GM12801 (cell line): ENCODE data around the gene SUPT3H.

Experiments used
- TF ChIP-seq, protein P1 (sequence below): IDR thresholded peaks from one replicate; pipeline ENCODE4 v1.5.1; 2011; ENCODE audit warnings: control low read depth; ENCODE audit not compliant: insufficient read length; ENCODE audit errors: extremely low read depth

SUPT3H gene

DNA sequence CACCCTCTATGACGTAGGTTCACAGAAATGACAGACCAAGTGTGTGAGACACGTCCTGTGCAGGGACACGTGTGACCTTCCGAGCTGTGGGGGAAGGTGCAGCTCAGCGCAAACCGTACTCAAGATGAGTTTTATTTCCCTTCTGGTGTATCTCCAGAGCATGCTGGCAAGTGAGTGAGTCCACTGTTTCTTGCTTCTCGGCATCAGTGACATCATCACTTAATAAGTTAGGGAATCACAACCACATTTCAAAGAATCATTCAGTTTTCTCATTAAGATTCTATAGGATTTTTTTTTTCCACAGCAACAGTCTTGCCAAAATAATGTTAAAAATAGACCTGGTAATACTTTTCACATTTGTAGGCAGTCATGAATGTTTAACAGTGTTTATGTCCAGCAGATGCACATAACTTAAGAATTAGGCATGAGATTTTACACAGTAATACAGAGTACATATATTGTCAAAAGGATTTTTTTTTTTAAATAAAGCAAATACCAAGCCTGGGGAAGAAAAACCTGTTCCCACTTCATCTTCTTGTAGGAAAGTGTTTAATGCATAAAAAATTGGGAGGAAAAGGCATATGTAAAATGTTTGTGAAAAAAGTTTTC, 572.4 kb downstream of the SUPT3H start:
- TF ChIP-seq, protein P1, sequence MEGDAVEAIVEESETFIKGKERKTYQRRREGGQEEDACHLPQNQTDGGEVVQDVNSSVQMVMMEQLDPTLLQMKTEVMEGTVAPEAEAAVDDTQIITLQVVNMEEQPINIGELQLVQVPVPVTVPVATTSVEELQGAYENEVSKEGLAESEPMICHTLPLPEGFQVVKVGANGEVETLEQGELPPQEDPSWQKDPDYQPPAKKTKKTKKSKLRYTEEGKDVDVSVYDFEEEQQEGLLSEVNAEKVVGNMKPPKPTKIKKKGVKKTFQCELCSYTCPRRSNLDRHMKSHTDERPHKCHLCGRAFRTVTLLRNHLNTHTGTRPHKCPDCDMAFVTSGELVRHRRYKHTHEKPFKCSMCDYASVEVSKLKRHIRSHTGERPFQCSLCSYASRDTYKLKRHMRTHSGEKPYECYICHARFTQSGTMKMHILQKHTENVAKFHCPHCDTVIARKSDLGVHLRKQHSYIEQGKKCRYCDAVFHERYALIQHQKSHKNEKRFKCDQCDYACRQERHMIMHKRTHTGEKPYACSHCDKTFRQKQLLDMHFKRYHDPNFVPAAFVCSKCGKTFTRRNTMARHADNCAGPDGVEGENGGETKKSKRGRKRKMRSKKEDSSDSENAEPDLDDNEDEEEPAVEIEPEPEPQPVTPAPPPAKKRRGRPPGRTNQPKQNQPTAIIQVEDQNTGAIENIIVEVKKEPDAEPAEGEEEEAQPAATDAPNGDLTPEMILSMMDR = no peak

DNA sequence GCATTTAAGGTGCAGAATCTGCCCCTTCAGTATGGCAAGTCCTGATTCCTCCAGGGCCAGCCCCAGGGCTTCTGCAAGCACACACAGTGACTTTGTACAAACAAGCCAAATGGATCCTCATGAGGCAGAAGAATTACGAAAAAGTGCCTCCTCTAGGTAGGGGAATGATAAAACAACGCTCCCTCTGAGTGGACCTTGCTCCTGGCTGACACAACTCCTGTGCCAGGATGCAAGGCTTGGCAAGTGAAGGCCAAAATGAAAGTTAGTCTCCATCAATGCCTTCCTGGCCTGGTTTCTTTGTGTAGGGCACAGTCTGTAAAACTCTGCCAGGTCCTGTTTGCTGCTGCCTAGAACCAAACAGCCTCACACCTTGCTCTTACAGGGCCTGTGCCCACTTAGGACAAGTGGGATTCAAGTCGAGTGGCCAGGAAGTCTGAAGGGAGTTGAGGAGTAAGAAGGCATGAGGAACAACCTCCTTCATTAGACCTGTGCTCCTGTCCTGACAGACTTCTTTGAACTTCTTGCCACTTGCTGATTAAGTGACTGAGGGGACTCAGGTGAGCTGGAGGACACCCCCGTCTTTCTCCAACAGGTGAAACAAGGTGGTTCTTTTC, 573.1 kb downstream of the SUPT3H start:
- TF ChIP-seq, protein P1 = no peak

DNA sequence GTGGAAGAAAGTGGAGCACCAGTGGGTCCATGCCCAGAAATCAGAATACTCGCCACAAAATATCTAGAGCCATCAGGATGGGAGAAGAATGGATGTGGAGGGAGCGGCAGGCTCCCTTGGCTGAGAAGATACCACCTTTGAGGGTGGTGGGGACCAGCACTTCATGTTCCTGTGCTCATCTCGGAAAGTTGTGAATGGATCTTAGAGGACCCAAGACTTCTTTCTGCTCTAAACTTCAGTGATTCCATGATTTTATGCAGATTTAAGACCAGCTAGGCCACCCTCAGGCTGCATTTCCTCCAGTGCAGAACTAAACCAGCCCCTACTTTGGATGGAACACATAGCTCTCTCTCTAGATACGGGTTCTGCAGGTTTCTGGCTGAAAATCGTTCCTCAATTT, 573.7 kb downstream of the SUPT3H start:
- TF ChIP-seq, protein P1 = no peak

DNA sequence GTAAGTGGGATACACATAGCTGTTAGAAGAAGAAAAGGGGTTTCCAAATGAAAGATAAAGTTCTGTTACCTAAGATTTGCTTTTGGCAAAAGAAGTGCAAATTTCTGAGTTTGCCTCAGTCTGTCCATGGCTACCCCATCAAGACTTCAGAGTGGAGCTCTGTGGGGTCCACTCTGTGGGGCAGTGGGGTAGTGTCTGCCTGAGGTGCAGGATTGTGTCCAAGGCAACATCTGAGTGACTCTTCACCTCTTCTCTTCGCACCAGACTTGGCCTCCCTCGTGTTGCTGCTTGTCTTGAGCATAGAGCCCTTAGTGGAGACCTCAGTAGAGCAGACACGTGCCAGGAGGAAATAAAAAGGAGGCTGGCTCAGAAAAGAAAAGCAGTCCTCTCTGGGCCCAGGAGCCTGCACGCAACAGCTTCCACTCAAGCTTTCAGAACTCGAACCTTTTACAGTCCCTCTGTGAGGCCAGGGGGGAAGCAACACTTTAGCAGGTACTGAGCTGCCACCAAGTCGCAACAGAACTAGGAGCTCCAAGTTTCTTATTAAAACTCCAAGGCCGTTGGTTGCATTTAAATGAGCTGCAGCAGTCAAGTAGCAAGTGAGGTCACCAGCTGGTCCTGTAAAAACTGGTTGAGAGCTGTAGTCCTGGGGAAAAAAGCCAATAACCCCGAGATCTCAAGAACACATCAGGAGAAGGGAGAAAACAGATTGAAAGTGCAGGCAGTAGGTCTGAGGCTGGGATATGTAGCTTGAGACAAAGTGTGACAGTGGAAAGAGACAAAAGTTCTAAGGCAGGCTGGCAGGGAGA, 576.7 kb downstream of the SUPT3H start:
- TF ChIP-seq, protein P1 = no peak

DNA sequence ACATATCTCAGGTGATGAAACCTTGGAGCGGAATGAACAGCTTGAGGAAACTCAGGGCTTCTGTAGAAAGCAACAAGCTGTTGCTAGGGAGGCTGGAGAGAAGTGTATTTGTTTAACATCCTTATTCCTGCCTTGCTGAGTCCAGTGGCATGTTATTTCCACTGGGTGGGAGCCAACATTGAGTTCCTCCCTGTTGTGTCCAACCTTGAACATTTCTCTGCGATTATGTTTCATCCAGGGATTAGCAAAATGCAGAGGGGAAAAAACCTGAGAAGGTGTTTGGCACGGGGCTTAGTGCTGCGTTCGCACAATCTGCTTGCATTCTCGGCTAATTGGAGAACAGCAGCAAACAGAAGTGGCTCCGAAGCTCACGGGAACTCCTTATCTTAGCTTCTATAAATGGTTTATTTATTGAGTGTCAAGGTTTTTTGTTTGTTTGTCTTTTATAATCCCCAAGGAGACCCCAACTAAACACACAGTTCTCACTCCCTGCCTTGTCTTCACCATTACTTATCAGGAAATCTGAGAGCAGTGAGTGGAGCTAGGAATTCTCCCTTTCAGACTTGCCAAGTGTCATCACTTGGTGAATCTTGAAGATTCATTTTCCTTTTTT, 577.5 kb downstream of the SUPT3H start:
- TF ChIP-seq, protein P1 = no peak

DNA sequence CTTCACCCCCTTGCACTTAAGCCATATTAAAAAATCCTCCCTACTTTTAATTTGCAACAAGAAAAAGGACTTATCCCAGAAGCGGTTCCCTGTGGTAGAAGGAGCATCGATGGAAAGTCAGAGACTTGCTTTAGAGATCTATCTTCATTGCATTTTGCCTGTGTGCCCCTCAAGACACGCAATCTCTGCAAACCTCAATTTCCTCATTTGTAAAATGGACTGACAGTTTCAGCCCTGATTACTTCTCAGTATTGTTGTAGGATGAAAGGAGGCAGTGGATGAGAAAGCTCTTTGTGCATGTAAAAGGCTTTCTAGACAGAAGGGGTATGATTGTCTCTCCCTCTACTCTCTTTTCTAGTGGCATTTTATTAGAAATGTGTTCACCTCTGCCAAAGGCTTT, 580.0 kb downstream of the SUPT3H start:
- TF ChIP-seq, protein P1 = no peak

DNA sequence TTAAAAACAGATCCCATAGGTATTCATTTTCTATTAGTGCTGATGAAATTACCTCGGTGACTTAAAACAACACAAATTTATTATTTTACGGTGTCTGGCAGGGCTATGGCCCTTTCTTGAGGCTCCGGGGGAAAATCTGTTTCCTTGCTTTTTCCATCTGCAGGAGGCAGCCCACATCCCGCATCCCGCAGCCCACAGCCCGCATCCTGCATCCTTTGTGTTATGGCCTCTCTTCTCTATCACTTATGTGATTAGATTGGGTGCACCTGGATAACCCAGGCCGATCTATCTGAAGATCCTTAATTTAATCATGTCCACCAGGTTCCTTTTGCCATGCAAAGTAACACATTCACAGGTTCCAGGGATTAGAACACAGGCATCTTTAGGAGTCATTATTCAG, 582.4 kb downstream of the SUPT3H start:
- TF ChIP-seq, protein P1 = no peak
